Lower leg skin (tissue), 3 donors: ENCODE data around the gene EYS.

Experiments
- CTCF ChIP-seq, 3 donors: fragments of 450-650 bp; IDR thresholded peaks; one replicate each; pipeline ENCODE4 v1.5.1; 2016; ENCODE audit warnings: antibody characterized with exemption in 3 of 3, mild to moderate bottlenecking in 3 of 3, moderate library complexity in 2 of 3
- POLR2A ChIP-seq, 2 donors: fragments of 450-650 bp; IDR thresholded peaks; one replicate each; pipeline ENCODE4 v1.6.1; 2016 to 2017; ENCODE audit warnings: antibody characterized with exemption in 2 of 2, mild to moderate bottlenecking in 1 of 2, moderate library complexity in 1 of 2

GRCh38 chr6:63858691-63859090 is 1848.3 kb downstream of the EYS start:
- TF ChIP-seq CTCF (IDR thresholded peaks at IDR 0.05) (no peak), POLR2A (IDR thresholded peaks at IDR 0.05) (no peak)
